ENCODE measurements around the gene CDKN1A.
A peak's percentile ranks its signal among the peaks of the same experiment; 100 is the strongest.
"Not testable (repeated sequence)": the region's sequence is repeated elsewhere in the genome, so short reads cannot be mapped to it uniquely, and the experiment has no call there.

CDKN1A gene

DNA sequence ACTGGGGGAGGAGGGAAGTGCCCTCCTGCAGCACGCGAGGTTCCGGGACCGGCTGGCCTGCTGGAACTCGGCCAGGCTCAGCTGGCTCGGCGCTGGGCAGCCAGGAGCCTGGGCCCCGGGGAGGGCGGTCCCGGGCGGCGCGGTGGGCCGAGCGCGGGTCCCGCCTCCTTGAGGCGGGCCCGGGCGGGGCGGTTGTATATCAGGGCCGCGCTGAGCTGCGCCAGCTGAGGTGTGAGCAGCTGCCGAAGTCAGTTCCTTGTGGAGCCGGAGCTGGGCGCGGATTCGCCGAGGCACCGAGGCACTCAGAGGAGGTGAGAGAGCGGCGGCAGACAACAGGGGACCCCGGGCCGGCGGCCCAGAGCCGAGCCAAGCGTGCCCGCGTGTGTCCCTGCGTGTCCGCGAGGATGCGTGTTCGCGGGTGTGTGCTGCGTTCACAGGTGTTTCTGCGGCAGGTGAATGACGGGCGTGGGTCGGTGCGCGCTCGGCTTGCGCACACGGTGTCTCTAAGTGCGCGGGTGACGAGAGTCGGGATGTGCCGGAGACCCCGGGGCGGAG is at the start of gene CDKN1A:
TSS of gene CDKN1A (plus strand) at position 227 of the 555 bp plus-strand sequence. CDS start 5,388 bp downstream, outside the sequence.
- peak; percentile 84 for DNase-seq

DNA sequence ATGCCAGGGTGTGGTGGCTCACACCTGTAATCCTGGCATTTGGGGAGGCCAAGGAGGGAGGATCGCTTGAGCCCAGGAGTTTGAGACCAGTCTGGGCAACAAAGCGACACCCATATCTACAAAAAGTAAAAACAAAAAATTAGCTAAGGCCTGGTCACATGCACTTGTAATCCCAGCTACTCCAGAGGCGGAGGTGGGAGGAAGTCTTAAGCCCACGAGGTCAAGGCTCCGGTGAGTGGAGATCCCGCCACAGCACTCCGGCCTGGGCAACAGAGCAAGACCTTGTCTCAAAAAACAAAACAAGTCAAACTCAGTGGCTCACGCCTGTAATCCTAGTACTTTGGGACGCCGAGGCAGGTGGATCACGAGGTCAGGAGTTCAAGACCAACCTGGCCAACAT is 48.7 kb upstream of the CDKN1A start:
- no peak for DNase-seq

DNA sequence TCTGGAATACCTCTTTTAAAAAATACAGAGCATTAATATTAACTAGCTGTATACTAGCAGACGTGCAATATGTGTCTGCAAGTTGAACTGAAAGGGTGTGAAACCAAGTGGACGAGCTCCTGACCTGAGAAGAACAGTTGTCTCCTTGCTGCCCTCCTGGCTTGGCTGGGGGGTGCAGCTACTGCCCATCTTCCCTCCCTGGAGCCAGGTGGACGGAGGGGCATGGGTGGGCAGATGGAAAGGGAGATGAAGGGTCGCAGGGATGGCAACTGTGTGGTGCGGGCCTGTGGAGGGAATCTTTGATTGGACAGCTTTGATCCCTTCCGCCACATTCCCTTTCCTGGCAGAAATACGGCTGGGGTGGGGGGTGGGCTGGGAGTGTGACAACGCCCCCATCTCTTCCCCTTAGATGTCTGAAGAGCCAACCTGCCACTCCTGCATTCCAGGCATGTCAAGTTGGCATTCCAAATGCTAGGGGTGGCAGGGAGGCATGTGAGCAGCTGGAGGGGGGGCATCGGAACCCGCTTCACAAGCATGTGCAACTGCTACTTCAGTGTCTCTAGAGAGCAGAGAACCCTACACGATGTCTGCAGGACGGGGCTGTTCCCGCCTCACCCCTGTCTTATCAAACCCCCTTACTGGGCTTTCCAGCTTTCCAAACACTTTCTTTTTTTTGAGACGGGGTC is 47.0 kb upstream of the CDKN1A start:
- DNase-seq: no peak

DNA sequence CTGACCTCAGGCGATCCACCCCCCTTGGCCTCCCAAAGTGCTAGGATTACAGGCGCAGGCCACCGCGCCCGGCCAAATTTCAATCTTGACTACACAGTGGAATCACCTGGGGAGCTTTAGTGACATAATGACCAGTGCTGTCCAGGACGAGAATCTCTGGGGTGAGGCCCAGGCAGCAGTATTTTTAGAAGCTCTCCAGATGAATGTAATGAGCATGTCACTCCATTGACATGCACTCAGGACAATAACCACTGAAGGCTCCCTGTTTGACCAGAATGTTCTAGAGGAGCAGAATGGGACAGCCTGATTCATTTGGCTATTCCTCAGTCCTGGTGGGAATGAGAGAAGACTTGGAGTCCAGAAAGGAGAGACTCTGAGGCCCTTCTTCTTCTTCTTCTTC is 45.1 kb upstream of the CDKN1A start:
- DNase-seq: no peak

DNA sequence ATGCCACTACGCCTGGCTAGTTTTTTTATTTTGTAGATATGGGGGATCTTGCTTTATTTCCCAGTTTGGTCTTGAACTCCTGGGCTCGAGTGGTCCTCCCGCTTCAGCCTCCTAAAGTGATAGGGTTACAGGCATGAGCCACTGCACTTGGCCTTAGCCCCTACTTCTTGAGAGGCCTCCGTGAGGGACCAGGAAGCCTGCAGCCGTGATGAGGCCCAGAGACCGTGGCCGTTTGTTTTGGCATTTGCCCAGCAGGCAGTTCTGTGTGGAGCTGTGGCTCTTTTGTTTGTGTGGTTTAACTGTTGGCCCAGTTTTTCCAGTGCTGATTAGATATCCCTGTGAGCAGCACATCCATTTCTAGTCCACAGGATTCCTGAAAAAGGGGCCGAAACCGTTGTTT is 44.6 kb upstream of the CDKN1A start:
- no peak for DNase-seq

DNA sequence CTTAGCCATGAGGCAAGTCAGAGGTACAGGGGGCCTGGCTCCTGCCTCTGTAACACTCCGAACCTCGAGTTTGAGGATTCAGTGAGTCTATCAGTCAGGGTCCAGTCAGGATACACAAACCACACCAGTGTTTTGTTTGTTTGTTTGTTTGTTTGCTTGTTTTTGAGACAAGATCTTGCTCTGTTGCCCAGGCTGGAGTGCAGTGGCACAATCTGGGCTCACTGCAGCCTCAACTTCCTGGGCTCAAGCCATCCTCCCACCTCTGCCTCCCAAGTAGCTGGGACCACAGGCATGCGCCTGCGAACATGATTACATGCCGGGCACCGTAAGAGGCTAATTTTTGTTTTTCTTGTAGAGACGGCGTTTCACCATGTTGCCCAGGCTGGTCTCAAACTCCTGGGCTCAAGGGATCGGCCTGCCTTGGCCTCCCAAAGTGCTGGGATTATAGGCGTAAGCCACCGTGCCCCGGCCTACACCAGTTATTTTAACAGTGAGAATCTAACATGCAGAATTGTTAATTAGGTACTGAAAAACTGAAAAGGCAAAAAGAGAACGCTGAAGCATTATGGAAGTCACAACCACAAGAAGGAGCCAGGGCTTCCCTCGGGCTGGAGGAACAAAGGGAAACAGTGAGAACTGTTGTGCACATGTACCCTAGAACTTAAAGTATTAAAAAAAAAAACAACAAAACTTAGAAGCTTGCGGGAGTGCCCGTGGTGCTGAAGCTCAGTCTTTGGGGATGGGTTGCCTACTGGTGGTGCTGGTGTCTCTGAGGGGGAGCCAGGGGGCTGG is 44.0 kb upstream of the CDKN1A start:
- no peak for DNase-seq

DNA sequence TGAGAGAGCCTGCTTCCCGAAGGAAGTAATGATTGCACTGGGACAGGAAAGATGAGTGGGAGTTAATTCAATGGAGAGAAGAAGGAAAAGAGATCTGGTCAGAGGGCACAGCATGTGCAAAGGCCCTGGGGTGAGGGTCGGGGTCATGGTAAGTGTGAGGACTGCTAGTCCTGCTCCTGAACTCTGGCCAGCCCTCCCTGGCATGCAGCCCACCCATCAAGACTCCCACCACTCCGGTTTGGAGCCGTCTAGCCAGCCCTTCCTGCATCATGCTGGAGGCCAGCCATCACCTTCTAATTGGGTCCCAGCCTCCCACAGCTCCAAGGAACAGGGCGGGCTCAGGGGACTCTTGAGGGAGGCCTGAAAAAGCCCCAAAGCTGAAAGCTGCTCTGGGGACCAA is 42.2 kb upstream of the CDKN1A start:
- DNase-seq: no peak

DNA sequence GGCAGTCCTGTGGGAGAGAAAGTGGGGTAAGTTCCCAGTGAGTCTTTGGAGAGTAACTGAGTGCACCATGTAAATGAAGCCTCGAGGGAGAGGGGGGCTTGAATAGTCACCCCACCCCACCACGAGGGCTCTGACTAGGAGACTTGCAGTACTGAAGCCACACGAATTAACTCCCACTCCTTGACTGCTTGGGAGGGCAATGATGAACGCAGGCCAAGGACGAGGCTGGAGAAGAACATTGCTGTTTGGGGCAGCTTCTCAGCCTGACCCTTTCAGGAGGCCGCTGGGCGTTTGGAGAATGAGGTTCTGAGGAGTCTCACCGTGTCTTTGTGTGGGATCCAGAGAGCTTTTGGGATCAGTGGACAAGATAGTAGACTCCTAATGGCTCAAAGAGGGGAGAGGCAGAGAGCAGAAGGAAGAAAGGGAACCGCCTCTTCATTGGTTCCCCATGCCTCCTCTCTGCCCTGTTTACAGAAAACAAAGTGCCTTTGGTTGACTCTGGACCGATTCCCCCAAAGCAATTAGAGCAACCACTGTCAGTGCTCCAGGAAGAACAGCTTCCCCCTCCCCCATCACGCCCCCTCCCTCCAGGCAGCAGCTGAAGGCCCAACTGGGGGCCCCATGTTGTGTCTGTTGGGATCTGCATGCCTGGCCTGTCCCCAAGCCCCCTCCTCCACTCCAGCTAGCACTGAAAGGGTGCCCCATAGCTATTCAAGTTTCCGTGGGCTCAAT is 41.7 kb upstream of the CDKN1A start:
- DNase-seq: no peak

DNA sequence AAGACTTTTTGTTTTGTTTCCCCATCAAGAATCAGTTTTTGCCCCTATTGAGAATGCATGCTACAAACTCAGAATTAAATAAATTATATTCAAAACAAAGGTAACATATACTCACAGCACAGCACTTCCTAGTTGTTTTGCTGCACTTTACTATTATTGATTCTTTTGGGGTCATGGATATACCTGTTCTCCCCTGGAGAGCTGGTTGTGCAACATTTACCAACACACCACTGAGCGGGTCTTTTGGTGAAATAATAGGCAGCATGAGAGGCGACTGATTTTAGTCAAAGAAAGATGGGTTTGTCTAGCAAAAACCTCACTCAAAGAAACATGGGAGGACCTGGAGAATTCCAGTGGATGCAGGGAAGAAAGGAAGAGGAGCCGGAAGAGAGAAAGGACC is 39.9 kb upstream of the CDKN1A start:
- no peak for DNase-seq

DNA sequence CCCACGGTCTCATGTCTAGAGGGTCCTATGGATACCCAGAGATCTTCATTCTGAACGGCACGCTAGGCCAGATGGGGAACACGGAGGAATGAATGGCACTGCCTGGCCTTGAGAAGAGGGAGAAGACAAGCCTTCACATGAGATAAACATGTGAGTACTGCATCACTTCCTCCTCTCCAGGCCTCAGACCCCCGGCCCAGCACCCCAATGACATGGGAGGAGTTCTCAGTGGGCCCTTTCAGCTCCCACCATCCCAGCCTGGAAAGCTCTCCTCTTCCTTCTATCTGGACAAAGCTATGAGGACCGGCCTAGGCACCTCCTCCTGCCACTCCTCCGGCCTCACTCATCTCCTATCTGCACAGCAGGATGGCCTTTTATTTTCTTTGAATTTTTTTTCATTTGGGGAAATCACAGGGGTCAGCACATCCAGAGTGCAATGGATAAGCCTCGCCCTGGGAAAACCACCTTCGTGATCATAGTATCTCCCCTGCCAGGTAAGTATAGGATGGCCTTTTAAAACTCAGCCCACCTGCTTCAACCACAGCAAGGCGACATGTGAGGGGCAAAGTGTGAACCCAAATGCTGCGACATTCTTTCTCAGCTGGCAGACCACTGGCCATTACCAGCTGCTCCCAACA is 39.2 kb upstream of the CDKN1A start:
- no peak for DNase-seq

DNA sequence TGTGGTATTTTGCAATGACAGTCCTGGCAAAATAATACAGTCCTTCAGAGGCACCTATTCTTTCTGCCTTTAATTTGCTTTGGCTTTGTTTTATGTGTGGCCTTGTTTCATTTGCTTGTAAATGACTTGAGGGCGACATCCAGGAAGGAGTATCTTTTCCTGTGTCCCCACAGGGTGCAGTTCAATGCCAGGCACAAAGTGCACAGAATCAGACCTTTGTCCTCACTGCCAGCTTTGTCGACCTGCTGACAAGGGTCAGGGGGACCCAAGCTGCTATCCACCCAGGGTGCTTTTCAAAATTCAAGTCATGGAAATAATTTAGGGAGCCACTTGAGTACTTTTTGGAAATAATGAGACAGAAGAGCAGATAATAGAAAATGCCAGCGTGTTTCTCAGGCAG is 37.0 kb upstream of the CDKN1A start:
- no peak for DNase-seq

DNA sequence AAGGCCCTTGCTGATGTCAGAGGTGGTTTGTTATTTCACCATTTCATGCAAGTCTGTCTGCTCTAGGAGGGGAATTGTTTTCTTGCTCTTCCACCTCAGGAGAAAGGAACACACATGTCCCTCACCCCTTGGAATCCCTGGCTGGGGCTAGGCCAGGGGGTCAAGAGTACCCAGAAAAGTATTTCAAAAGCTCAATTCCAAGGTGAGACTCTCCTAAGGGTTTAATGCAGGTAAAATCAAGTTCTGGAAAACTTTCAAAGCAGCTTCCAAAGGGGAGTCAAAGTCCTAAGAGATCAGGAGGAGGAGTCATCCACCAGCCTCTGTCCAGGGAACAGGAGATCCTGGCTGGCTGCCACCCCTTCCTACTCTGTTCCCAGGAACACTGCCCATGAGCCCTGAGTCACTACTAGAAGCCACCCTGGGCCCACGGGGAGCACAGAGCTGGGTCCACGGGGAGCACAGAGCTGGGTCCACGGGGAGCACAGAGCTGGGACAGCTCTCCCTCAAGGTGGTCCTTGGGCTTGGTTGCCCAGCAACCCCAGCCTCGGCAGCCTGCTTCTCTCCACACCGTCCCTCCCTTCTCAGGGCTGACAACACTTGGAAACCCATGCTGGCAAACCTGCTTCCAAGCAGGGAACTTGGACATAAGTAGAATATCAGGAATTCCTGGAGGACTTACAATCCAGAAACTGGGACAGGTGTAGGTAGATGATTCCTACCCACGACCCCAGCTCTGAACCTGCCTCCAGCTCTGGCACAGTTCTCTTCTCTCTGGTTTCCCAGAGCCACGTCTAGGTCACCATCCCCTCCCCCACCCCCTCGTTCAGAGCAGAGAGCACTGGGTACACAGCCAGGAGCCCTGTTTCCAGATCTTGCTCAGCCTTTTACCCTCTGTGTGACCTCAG is 35.3 kb upstream of the CDKN1A start:
- DNase-seq: no peak

DNA sequence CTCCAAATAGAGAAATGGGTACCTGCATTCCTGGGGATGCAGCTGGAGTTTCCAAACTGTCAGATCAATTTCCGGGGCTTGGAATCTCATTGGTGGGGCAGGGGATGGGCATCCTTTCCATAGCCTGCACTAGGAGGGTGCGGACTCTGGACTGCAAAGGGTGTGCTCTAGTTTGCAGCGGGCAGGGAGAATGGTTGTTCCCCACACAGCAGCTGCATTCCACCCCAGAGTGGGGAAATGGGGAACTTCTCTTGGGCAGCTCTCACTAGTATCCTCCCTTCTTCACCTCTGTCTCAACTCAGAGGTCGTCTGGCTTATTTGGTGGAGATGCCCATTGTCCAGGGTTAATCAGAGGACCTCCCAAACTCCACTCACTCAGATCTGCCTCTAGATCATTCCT is 34.5 kb upstream of the CDKN1A start:
- DNase-seq: no peak

DNA sequence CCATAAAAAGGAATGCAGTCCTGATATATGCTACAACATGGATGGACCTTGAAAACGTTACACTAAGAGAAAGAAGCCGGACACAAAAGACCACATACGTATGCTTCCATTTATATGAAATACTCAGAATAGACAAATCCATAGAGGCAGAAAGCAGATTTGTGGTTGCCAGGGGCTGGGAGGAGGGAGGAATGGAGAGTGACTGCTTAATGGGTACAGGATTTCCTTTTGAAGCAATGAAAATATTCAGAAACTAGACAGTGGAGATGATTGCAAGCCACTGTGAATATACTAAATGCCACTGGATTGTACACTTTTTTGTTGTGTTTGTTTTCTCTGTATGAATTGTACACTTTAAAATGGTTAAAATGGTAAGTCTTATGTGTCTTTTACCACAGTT is 29.4 kb upstream of the CDKN1A start:
- DNase-seq: no peak

DNA sequence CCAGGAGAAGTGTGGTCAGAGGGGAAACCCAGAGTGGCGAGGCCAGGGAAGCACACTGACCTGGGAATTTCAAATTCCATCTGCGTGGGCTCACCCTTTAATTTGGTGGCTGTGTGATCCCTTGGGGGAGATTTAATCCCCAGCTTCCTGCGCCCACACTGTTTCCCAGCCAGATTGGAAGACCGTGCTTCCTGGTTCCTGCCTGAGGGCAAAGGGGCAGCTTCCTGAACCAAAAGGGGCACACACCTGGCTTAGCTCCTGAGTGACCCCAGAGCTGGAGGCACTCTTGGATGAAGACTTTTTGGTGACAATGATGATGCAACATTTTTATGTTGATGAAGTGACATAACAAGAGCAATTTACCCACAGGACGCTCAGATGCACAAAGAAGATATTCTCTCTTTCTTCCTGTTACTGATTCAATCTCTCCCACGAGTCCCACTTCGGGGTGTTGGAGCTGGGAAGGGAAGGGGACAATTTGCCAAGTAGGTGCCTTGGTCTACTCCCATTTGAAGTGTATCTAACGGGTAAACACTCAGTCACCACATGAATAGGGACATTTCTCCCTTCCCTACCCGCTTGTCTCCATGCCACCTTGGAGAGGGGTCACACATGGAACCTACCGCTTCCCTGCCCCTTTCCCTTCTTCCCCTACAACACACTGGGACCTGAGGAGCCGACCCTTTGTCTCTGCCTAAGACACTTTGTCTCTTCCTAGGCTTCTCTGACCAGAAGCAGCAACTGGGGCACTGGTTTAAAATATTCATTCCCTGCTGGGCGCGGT is 28.6 kb upstream of the CDKN1A start:
- no peak for DNase-seq

DNA sequence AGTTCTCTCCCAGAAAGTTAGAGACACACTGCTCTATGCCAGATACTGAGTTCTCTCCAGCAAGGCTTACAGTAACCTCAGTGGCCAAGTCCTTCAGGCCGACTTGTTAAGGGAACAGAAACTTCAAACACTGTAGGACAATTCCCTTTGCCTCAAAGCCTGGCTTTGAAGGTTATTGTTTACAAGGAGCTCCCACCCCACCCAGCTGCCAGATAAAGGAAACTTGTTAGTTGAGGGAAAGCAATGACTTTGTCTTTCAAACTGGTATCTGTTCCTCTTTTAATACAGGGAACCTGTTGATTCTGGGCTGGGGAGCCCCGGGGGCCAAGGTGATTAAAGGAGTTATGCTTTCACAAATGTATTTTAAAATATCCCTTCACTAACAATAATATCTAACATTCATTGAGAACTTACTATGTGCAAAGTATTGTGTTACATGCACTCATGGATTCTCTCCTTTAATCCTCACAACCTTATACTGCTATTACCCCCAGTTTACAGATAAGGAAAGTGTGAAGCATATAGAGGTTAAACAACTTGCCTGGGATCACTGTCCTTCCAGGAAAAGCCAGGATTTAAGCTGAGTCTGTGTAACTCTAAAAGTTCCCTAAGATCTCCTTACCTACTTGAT is 27.6 kb upstream of the CDKN1A start:
- DNase-seq: peak; percentile 8

DNA sequence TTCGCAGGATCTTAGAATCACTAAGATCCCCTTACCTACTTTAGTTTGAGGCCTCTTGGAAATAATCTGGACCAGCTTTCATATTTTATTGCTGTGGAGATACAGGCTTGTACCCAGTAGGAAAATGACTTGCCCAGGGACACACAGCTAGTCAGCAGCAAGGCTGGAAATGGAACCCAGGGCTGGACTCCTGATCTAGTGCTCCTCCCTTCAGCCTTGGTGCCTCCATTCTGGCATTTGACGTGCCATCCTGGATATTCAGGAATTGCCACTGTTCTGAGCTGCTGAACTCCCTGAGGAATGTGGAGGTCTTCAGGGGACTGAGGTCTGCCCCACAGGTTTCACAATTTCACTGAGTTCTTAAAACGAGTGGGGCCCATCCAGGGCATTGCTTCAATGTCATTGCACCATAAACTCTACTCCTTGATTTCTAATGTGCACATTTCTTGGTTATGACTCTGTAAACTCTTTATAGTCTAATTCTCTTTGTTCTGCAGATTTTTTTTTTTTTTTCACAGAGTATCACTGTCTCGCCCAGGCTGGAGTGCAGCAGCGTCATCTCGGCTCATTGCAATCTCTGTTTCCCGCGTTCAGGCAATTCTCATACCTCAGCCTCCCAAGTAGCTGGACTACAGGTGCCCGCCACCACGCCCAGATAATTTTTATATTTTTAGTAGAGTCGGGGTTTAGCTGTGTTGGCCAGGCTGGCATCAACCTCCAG is 26.7 kb upstream of the CDKN1A start:
- no peak for DNase-seq

DNA sequence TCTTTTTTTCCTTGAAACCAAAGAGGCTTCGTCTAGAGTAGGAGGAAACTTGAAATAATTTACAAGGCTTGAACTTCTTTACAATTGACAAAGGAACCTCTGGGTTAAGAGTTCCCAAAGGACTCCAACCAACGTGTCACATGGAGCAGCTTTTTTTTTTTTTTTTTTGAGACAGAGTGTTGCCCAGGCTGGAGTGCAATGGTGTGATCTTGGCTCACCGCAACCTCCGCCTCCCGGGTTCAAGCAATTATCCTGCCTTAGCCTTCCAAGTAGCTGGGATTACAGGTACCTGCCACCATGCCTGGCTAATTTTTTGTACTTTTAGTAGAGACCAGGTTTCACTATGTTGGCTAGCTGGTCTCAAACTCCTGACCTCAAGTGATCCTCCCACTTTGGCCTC is 24.0 kb upstream of the CDKN1A start:
- not testable (repeated sequence) for DNase-seq

DNA sequence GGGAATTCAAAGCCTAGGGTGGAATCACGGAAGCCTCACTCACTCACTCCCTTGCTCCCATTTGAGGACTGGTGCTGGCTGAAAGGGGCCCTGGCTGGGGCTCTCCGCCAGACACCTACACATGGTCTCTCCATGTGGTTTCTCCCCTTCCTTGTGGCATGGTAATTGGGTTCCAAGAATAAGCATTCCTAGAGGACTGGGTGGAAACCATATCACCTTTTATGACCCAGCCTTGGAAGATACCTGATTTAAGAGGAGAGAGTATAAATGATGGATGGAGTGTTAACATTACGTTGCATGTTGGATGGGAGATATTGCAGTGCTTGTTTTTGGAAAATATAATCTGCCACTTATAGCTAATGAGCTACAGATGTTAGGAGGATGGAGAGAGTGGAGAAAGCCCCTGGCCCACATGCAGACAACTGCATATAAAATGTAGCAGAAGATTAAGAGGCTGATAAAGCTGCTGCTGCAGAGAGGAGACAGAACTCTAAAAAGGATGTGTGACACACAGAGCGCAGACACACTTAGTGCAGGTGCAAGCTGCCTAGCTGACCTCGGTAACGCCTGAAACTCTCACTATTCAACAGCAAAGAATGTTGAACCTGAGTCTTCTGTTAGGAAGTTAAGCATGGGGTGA is 23.3 kb upstream of the CDKN1A start:
- no peak for DNase-seq
